ENCODE results near the gene S100A12. TPM values are rescaled to one million over a fixed set of nuclear protein-coding genes. Genes with fewer than 3 reads are reported as not detected.

The S100A12 gene
- total and polyA plus RNA-seq, 2 donors (not counting 3 experiments of a cell fraction or from before 2014, with no cell fraction given): not detected

DNA sequence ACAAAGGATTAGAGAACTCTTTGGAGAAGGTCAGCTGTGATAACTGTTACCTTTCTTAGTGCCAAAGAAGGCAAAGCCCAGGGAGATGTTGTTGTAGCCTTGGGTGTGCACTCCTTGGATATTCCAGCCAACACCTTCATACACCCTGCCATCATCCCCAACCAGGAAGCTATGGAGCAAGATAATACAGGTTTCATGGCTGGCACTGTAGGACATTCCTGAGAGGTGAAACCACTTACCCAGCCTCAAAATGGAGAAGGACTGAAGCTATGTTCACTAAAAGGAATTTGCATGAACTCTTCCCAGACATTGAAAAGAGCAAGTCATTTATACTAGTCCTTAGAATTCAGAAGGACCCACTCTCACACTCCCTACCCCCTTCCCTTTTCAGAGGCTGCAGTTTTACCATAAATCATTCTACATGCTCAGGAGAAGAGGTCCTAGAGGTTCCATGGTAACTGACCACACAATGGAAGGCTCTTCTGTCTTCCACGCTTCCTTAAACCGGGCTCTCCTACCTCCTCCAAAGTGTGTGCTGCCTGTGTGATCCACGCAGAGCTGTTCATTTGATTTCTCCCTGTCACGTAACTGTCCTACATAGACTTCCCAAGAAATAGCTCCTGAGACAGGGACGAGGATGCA lies 32.3 kb downstream of the S100A12 start:
- CTCF ChIA-PET: interaction anchor here (1.0 kb wide), 1 partner anchor 10 kb away, joined by 3 read pairs; no protein-coding TSS in a partner anchor

DNA sequence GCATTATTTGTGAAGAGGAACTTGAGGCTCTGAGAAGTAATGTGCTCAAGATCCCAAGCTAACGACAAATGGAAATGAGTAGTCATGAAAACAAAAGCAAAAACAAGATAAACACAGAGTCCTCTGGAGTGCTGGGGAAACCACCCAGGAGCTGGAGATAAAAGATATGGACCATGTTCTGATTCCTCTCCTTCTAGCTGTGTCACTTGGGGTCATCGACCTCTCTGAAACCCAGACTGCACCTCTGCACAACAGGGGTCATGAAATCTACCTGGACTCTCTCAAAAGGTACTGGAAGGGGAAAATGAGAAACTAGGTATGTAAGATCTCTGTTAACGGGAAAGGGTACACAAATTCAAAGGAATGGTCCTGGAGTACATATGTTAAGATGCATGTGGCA lies 33.2 kb downstream of the S100A12 start:
- Histone ChIP-seq H3K4me2 (ENCODE audit: insufficient read depth, low read length) (no peak overlapping the region), H2AFZ (ENCODE audit: low read depth, low read length) (no peak overlapping the region), H3K27me3 (ENCODE audit: control insufficient read depth in 2 of 2, insufficient read depth in 2 of 2, low read length in 2 of 2) (peaks cover 2 to 3% of the 10 kb centered on the region in 2 experiments), H3K4me3 (replicated peaks in 1 of 3; ENCODE audit: insufficient read depth in 1 of 3, low read depth in 1 of 3, low read length in 3 of 3) (no peak overlapping the region), H3K9me3 (replicated peaks; ENCODE audit: control insufficient read depth, insufficient read depth, low read length) (no peaks in the 10 kb centered on the region), H3K27ac (ENCODE audit: insufficient read depth, low read depth, low read length) (no peak overlapping the region), H3K4me1 (ENCODE audit: control insufficient read depth, extremely low read depth, insufficient read depth, low read length) (no peaks in the 10 kb centered on the region), H3K36me3 (ENCODE audit: control insufficient read depth in 2 of 2, extremely low read depth in 1 of 2, insufficient read depth in 2 of 2, low read length in 2 of 2) (no peaks in the 10 kb centered on the region), H4K20me1 (replicated peaks; ENCODE audit: control insufficient read depth, extremely low read depth, insufficient read depth, low read length) (no peaks in the 10 kb centered on the region), H3K9me1 (replicated peaks; ENCODE audit: control insufficient read depth, extremely low read depth, insufficient read depth, low read length) (no peaks in the 10 kb centered on the region), H3K79me2 (ENCODE audit: control insufficient read depth, insufficient read depth, low read length) (no peaks in the 10 kb centered on the region), H3K9ac (replicated peaks; ENCODE audit: extremely low read depth, insufficient read depth, low read length) (no peak overlapping the region)
- ChIA-PET CTCF (no interaction called here), POLR2A (no interaction called here)
- TF ChIP-seq JUN (IDR thresholded peaks at IDR 0.05; ENCODE audit: borderline replicate concordance, insufficient read depth, insufficient read length, low read depth) (no peak), MYC (IDR thresholded peaks at IDR 0.05; ENCODE audit: low read depth, low read length) (no peak), EZH2 (IDR thresholded peaks at IDR 0.05; ENCODE audit: borderline replicate concordance, low read depth, low read length, severe bottlenecking) (no peak), GATA2 (IDR thresholded peaks at IDR 0.05; ENCODE audit: insufficient read depth, insufficient read length, low read depth, low read length) (no peak), POLR2AphosphoS5 (IDR thresholded peaks at IDR 0.05; ENCODE audit: insufficient read depth, low read depth, low read length) (no peak), POLR2A (IDR thresholded peaks at IDR 0.05; ENCODE audit: low read depth, low read length) (no peak), FOS (IDR thresholded peaks at IDR 0.05; ENCODE audit: borderline replicate concordance, insufficient read depth, low read length) (no peak)
- TF ChIP-seq, protein P1, sequence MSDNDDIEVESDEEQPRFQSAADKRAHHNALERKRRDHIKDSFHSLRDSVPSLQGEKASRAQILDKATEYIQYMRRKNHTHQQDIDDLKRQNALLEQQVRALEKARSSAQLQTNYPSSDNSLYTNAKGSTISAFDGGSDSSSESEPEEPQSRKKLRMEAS (IDR thresholded peaks at IDR 0.05; ENCODE audit: insufficient read depth, insufficient read length): no peak
- TF ChIP-seq, protein P2, sequence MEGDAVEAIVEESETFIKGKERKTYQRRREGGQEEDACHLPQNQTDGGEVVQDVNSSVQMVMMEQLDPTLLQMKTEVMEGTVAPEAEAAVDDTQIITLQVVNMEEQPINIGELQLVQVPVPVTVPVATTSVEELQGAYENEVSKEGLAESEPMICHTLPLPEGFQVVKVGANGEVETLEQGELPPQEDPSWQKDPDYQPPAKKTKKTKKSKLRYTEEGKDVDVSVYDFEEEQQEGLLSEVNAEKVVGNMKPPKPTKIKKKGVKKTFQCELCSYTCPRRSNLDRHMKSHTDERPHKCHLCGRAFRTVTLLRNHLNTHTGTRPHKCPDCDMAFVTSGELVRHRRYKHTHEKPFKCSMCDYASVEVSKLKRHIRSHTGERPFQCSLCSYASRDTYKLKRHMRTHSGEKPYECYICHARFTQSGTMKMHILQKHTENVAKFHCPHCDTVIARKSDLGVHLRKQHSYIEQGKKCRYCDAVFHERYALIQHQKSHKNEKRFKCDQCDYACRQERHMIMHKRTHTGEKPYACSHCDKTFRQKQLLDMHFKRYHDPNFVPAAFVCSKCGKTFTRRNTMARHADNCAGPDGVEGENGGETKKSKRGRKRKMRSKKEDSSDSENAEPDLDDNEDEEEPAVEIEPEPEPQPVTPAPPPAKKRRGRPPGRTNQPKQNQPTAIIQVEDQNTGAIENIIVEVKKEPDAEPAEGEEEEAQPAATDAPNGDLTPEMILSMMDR (IDR thresholded peaks at IDR 0.05; ENCODE audit: extremely low read depth in 1 of 2, insufficient read depth in 1 of 2, low read depth in 1 of 2, low read length in 2 of 2): no peak
- BruUV-seq (replicated peaks): no TSS peak
- FAIRE-seq: no peak
- DNase-seq (ENCODE audit: low read depth, low spot score): no peak
- dilution Hi-C loops (cut with MboI; ENCODE audit: extremely low pct_ligation_motif_present, low sequenced_read_pairs) (no loop called here), intact Hi-C loops (cut with micrococcal nuclease) (no loop called here)

More for the DNA sequence above, 32.3 kb downstream of the S100A12 start:
- H2AFZ ChIP-seq (ENCODE audit: low read depth, low read length): no peak overlapping the region
- no peaks in the 10 kb centered on the region for H4K20me1 ChIP-seq (replicated peaks; ENCODE audit: control insufficient read depth, extremely low read depth, insufficient read depth, low read length)
- H3K4me1 ChIP-seq (ENCODE audit: control insufficient read depth, extremely low read depth, insufficient read depth, low read length): no peaks in the 10 kb centered on the region
- DNase-seq (ENCODE audit: low read depth, low spot score) (no peak), FAIRE-seq (no peak)
- peaks cover 2 to 3% of the 10 kb centered on the region in 2 experiments for H3K27me3 ChIP-seq (ENCODE audit: control insufficient read depth in 2 of 2, insufficient read depth in 2 of 2, low read length in 2 of 2)
- POLR2A ChIA-PET: no interaction called here
- no peak overlapping the region for H3K4me3 ChIP-seq (replicated peaks in 1 of 3; ENCODE audit: insufficient read depth in 1 of 3, low read depth in 1 of 3, low read length in 3 of 3)
- H3K9me3 ChIP-seq (replicated peaks; ENCODE audit: control insufficient read depth, insufficient read depth, low read length): no peaks in the 10 kb centered on the region
- intact Hi-C loops (cut with micrococcal nuclease) (no loop called here), dilution Hi-C loops (cut with MboI; ENCODE audit: extremely low pct_ligation_motif_present, low sequenced_read_pairs) (no loop called here)
- no peak overlapping the region for H3K9ac ChIP-seq (replicated peaks; ENCODE audit: extremely low read depth, insufficient read depth, low read length)
- H3K27ac ChIP-seq (ENCODE audit: insufficient read depth, low read depth, low read length): no peak overlapping the region
- no peaks in the 10 kb centered on the region for H3K79me2 ChIP-seq (ENCODE audit: control insufficient read depth, insufficient read depth, low read length)
- TF ChIP-seq POLR2A (IDR thresholded peaks at IDR 0.05; ENCODE audit: low read depth, low read length): no peak
- TF ChIP-seq, protein P2 (IDR thresholded peaks at IDR 0.05; ENCODE audit: extremely low read depth in 1 of 2, insufficient read depth in 1 of 2, low read depth in 1 of 2, low read length in 2 of 2): no peak
- TF ChIP-seq POLR2AphosphoS5 (IDR thresholded peaks at IDR 0.05; ENCODE audit: insufficient read depth, low read depth, low read length): no peak
- no peaks in the 10 kb centered on the region for H3K9me1 ChIP-seq (replicated peaks; ENCODE audit: control insufficient read depth, extremely low read depth, insufficient read depth, low read length)
- no peaks in the 10 kb centered on the region for H3K36me3 ChIP-seq (ENCODE audit: control insufficient read depth in 2 of 2, extremely low read depth in 1 of 2, insufficient read depth in 2 of 2, low read length in 2 of 2)
- H3K4me2 ChIP-seq (ENCODE audit: insufficient read depth, low read length): no peak overlapping the region
- BruUV-seq (replicated peaks): no TSS peak
